ENCODE results near the gene C11orf65. TPM values are rescaled to one million over a fixed set of nuclear protein-coding genes. Genes with fewer than 3 reads are reported as not detected.
"Not testable (repeated sequence)": the region's sequence is repeated elsewhere in the genome, so short reads cannot be mapped to it uniquely, and the experiment has no call there.

Gene C11orf65
- total RNA-seq, 2 experiments from 2014 or later, result 0.58 to 1.2 TPM

- no peaks in the 10 kb centered on the region for H3K36me3 Mint-ChIP-seq (ENCODE audit: low read depth)
- CTCF ChIA-PET, result no interaction called here
- peaks cover 8% of the 10 kb centered on the region for H3K9me3 Mint-ChIP-seq
- H3K4me1 Mint-ChIP-seq, result no peaks in the 10 kb centered on the region
- no peak overlapping the region for H3K4me3 Mint-ChIP-seq
- POLR2A ChIA-PET, result no interaction called here
- H3K27me3 Mint-ChIP-seq, result no peaks in the 10 kb centered on the region
- H3K27ac Mint-ChIP-seq, result no peak overlapping the region
- no peak for DNase-seq
Observed at GRCh38 chr11:108436594-108436993, 30.7 kb downstream of the C11orf65 start.

GRCh38 chr11:108435066-108435465 lies 32.3 kb downstream of the C11orf65 start:
- H3K27ac Mint-ChIP-seq, result no peak overlapping the region
- no peak overlapping the region for H3K4me3 Mint-ChIP-seq
- H3K27me3 Mint-ChIP-seq, result no peaks in the 10 kb centered on the region
- DNase-seq, result no peak
- no peaks in the 10 kb centered on the region for H3K36me3 Mint-ChIP-seq (ENCODE audit: low read depth)
- H3K9me3 Mint-ChIP-seq, result peaks cover 5% of the 10 kb centered on the region
- ChIA-PET POLR2A (no interaction called here), CTCF (no interaction called here)
- no peaks in the 10 kb centered on the region for H3K4me1 Mint-ChIP-seq

GRCh38 chr11:108432783-108433182 lies 34.5 kb downstream of the C11orf65 start:
- CTCF ChIA-PET, result no interaction called here

GRCh38 chr11:108431997-108432396 lies 35.3 kb downstream of the C11orf65 start:
- H3K27me3 Mint-ChIP-seq, result no peaks in the 10 kb centered on the region
- H3K9me3 Mint-ChIP-seq, result peaks cover 5% of the 10 kb centered on the region
- H3K4me3 Mint-ChIP-seq, result no peak overlapping the region
- no peak overlapping the region for H3K27ac Mint-ChIP-seq
- ChIA-PET CTCF (no interaction called here), POLR2A (no interaction called here)
- H3K4me1 Mint-ChIP-seq, result no peaks in the 10 kb centered on the region
- no peaks in the 10 kb centered on the region for H3K36me3 Mint-ChIP-seq (ENCODE audit: low read depth)
- no peak for DNase-seq

More at GRCh38 chr11:108432783-108433182, 34.5 kb downstream of the C11orf65 start:
- Mint-ChIP-seq H3K4me3 (no peak overlapping the region), H3K27me3 (no peaks in the 10 kb centered on the region), H3K36me3 (ENCODE audit: low read depth) (no peaks in the 10 kb centered on the region), H3K9me3 (peaks cover 5% of the 10 kb centered on the region), H3K4me1 (no peaks in the 10 kb centered on the region), H3K27ac (no peak overlapping the region)
- POLR2A ChIA-PET, result no interaction called here
- DNase-seq, result no peak

GRCh38 chr11:108431370-108431769 lies 36.0 kb downstream of the C11orf65 start:
- ChIA-PET CTCF (no interaction called here), POLR2A (no interaction called here)
- Mint-ChIP-seq H3K4me1 (no peaks in the 10 kb centered on the region), H3K9me3 (peaks cover 2% of the 10 kb centered on the region), H3K4me3 (no peak overlapping the region), H3K27me3 (no peaks in the 10 kb centered on the region), H3K36me3 (ENCODE audit: low read depth) (no peaks in the 10 kb centered on the region), H3K27ac (no peak overlapping the region)
- no peak for DNase-seq

- H3K4me1 Mint-ChIP-seq; H3K27me3 Mint-ChIP-seq; H3K9me3 Mint-ChIP-seq; H3K4me3 Mint-ChIP-seq; H3K36me3 Mint-ChIP-seq (ENCODE audit: low read depth); CTCF ChIA-PET; H3K27ac Mint-ChIP-seq; POLR2A ChIA-PET: not testable (repeated sequence)
- DNase-seq, result peak; percentile 33
Observed at GRCh38 chr11:108417551-108417950, 49.8 kb downstream of the C11orf65 start.

- Mint-ChIP-seq H3K36me3 (ENCODE audit: low read depth) (no peaks in the 10 kb centered on the region), H3K4me3 (no peak overlapping the region), H3K27ac (no peak overlapping the region), H3K9me3 (peaks cover 6% of the 10 kb centered on the region), H3K27me3 (no peaks in the 10 kb centered on the region), H3K4me1 (no peaks in the 10 kb centered on the region)
- ChIA-PET CTCF (no interaction called here), POLR2A (no interaction called here)
- DNase-seq, result no peak
Observed at GRCh38 chr11:108414958-108415357, 52.4 kb downstream of the C11orf65 start.

GRCh38 chr11:108405706-108406105 lies 61.6 kb downstream of the C11orf65 start:
- ChIA-PET POLR2A (no interaction called here), CTCF (no interaction called here)
- H3K27ac Mint-ChIP-seq, result no peak overlapping the region
- no peak for DNase-seq
- no peaks in the 10 kb centered on the region for H3K36me3 Mint-ChIP-seq (ENCODE audit: low read depth)
- no peaks in the 10 kb centered on the region for H3K27me3 Mint-ChIP-seq
- H3K9me3 Mint-ChIP-seq, result no peaks in the 10 kb centered on the region
- H3K4me3 Mint-ChIP-seq, result no peak overlapping the region
- H3K4me1 Mint-ChIP-seq, result no peaks in the 10 kb centered on the region

GRCh38 chr11:108403052-108403451 lies 64.3 kb downstream of the C11orf65 start:
- no peaks in the 10 kb centered on the region for H3K27me3 Mint-ChIP-seq
- DNase-seq, result no peak
- H3K4me1 Mint-ChIP-seq, result no peaks in the 10 kb centered on the region
- H3K36me3 Mint-ChIP-seq (ENCODE audit: low read depth), result no peaks in the 10 kb centered on the region
- POLR2A ChIA-PET, result no interaction called here
- no peak overlapping the region for H3K27ac Mint-ChIP-seq
- no peak overlapping the region for H3K4me3 Mint-ChIP-seq
- CTCF ChIA-PET, result no interaction called here
- H3K9me3 Mint-ChIP-seq, result no peaks in the 10 kb centered on the region

GRCh38 chr11:108402241-108402640 lies 65.1 kb downstream of the C11orf65 start:
- ChIA-PET POLR2A (no interaction called here), CTCF (no interaction called here)
- no peak for DNase-seq
- Mint-ChIP-seq H3K4me1 (no peaks in the 10 kb centered on the region), H3K27ac (no peak overlapping the region), H3K4me3 (no peak overlapping the region), H3K36me3 (ENCODE audit: low read depth) (no peaks in the 10 kb centered on the region), H3K27me3 (no peaks in the 10 kb centered on the region), H3K9me3 (no peaks in the 10 kb centered on the region)

- ChIA-PET POLR2A (interaction anchor here (0.8 kb wide), 1 partner anchor 213 kb away, joined by 3 read pairs; no protein-coding TSS in a partner anchor), CTCF (no interaction called here)
- no peak for DNase-seq
- Mint-ChIP-seq H3K9me3 (no peaks in the 10 kb centered on the region), H3K4me3 (no peak overlapping the region), H3K4me1 (no peaks in the 10 kb centered on the region), H3K36me3 (ENCODE audit: low read depth) (no peaks in the 10 kb centered on the region), H3K27ac (no peak overlapping the region), H3K27me3 (no peaks in the 10 kb centered on the region)
Observed at GRCh38 chr11:108398439-108398838, 68.9 kb downstream of the C11orf65 start.

GRCh38 chr11:108396672-108397071 lies 70.7 kb downstream of the C11orf65 start:
- H3K9me3 Mint-ChIP-seq; POLR2A ChIA-PET; CTCF ChIA-PET; H3K4me1 Mint-ChIP-seq; H3K27ac Mint-ChIP-seq; H3K36me3 Mint-ChIP-seq (ENCODE audit: low read depth); H3K27me3 Mint-ChIP-seq; DNase-seq; H3K4me3 Mint-ChIP-seq: not testable (repeated sequence)

- Mint-ChIP-seq H3K9me3 (no peaks in the 10 kb centered on the region), H3K36me3 (ENCODE audit: low read depth) (no peaks in the 10 kb centered on the region), H3K4me1 (no peaks in the 10 kb centered on the region), H3K4me3 (no peak overlapping the region), H3K27ac (no peak overlapping the region), H3K27me3 (no peaks in the 10 kb centered on the region)
- CTCF ChIA-PET, result no interaction called here
- no peak for DNase-seq
- POLR2A ChIA-PET, result no interaction called here
Observed at GRCh38 chr11:108394744-108395284, 72.5 kb downstream of the C11orf65 start.

- no peaks in the 10 kb centered on the region for H3K9me3 Mint-ChIP-seq
- H3K4me1 Mint-ChIP-seq, result no peaks in the 10 kb centered on the region
- H3K36me3 Mint-ChIP-seq (ENCODE audit: low read depth), result no peaks in the 10 kb centered on the region
- POLR2A ChIA-PET, result no interaction called here
- CTCF ChIA-PET, result no interaction called here
- H3K4me3 Mint-ChIP-seq, result no peak overlapping the region
- no peaks in the 10 kb centered on the region for H3K27me3 Mint-ChIP-seq
- no peak for DNase-seq
- H3K27ac Mint-ChIP-seq, result no peak overlapping the region
Observed at GRCh38 chr11:108393046-108393445, 74.3 kb downstream of the C11orf65 start.

- POLR2A ChIA-PET, result no interaction called here
- H3K27me3 Mint-ChIP-seq, result no peaks in the 10 kb centered on the region
- H3K27ac Mint-ChIP-seq, result no peak overlapping the region
- no peaks in the 10 kb centered on the region for H3K36me3 Mint-ChIP-seq (ENCODE audit: low read depth)
- no peak for DNase-seq
- no peaks in the 10 kb centered on the region for H3K9me3 Mint-ChIP-seq
- no peak overlapping the region for H3K4me3 Mint-ChIP-seq
- CTCF ChIA-PET, result no interaction called here
- no peaks in the 10 kb centered on the region for H3K4me1 Mint-ChIP-seq
Observed at GRCh38 chr11:108392353-108392752, 75.0 kb downstream of the C11orf65 start.
